Brain microvascular endothelial cell (primary cell): ENCODE results near the gene PTPRN2.

ENCODE experiments used
- DNase-seq: peaks from one replicate; pipeline ENCODE4 v3.0.0-alpha.2; 2020
- H3K27ac ChIP-seq: fragments of 250-450 bp; sonication (Bioruptor Pico); 2 replicates; pipeline ENCODE4 v1.5.1; 2020; ENCODE audit warnings: mild to moderate bottlenecking, moderate library complexity
- H3K27me3 ChIP-seq: fragments of 250-450 bp; sonication (Bioruptor Pico); replicated peaks from 2 replicates; pipeline ENCODE4 v1.5.1; 2020; ENCODE audit warnings: mild to moderate bottlenecking
- H3K36me3 ChIP-seq: fragments of 250-450 bp; sonication (Bioruptor Pico); replicated peaks from 2 replicates; pipeline ENCODE4 v1.5.1; 2020; ENCODE audit warnings: mild to moderate bottlenecking
- H3K4me3 ChIP-seq: 2 replicates; pipeline ENCODE4 v1.5.1; 2011; ENCODE audit warnings: low read depth, mild to moderate bottlenecking, control low read depth, low read length, moderate library complexity
- in situ Hi-C: cut with HindIII; loops from 2 replicates; pipeline ENCODE4 v1.10.0; 2017; ENCODE audit warnings: low sequenced_read_pairs, low pct_ligation_motif_present
- TF ChIP-seq, protein P1 (sequence below): IDR thresholded peaks from 2 replicates; pipeline ENCODE4 v1.5.1; 2011; ENCODE audit warnings: low read depth, mild to moderate bottlenecking, moderate library complexity, low read length, control low read depth, inconsistent platforms; ENCODE audit errors: missing control alignments

PTPRN2 gene

DNA sequence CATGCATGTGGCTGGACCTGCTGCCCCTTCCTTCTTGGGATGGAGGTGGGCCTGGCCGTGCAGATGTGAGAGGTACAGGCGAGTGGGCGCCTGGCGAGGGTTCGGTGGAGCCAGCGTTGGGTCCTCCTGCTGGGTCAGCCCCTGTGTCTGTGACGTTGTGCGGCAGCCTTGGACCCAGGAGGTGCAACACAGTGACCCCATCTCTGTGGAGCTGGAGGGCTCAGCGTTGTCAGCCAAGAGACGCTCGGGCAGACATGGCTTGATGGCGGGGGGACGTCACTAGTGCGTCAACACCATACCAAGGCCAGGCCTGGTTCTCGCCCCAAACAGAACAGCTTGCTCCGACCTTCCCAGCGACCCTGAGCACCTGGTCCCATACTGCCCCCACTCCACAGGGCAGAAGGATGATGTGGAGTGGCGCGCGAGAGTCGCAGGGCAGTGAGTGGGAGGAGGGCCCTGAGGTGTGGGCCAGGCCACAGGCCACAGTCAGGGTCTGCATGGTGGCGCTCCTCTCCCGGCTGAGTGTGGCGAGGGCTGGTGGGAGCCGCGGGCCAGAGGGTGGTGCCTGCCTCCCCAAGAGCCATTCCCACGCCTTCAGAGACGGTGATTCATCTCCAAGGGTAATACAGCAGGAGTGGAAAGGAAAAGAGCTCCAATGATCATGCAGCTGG lies 1066.4 kb downstream of the PTPRN2 start:
- in situ Hi-C loops = no loop called here
- H3K27me3 ChIP-seq = no peaks in the 10 kb centered on the region
- H3K27ac ChIP-seq = no peak overlapping the region
- H3K4me3 ChIP-seq = no peak overlapping the region
- TF ChIP-seq, protein P1, sequence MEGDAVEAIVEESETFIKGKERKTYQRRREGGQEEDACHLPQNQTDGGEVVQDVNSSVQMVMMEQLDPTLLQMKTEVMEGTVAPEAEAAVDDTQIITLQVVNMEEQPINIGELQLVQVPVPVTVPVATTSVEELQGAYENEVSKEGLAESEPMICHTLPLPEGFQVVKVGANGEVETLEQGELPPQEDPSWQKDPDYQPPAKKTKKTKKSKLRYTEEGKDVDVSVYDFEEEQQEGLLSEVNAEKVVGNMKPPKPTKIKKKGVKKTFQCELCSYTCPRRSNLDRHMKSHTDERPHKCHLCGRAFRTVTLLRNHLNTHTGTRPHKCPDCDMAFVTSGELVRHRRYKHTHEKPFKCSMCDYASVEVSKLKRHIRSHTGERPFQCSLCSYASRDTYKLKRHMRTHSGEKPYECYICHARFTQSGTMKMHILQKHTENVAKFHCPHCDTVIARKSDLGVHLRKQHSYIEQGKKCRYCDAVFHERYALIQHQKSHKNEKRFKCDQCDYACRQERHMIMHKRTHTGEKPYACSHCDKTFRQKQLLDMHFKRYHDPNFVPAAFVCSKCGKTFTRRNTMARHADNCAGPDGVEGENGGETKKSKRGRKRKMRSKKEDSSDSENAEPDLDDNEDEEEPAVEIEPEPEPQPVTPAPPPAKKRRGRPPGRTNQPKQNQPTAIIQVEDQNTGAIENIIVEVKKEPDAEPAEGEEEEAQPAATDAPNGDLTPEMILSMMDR = no peak
- H3K36me3 ChIP-seq = no peaks in the 10 kb centered on the region
- no peak for DNase-seq

DNA sequence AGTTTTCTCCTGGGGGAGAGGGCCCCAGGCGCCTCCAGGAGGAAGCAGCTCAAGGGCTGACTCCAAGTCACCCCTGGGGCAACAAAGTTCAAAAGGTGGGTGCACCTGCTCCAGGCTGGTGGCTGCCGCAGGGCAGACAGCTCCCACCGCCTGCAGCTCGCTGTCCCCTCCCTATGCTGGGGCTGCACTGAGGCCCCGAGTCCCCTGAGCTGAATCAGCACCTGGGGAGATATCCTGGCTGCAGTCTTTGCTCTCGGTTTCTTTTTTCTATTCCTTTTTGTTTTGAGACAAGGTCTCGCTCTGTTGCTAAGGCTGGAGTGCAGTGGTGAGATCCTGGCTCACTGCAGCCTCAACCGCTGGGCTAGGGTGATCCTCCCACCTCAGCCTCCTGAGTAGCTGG lies 1067.4 kb downstream of the PTPRN2 start:
- in situ Hi-C loops = no loop called here

DNA sequence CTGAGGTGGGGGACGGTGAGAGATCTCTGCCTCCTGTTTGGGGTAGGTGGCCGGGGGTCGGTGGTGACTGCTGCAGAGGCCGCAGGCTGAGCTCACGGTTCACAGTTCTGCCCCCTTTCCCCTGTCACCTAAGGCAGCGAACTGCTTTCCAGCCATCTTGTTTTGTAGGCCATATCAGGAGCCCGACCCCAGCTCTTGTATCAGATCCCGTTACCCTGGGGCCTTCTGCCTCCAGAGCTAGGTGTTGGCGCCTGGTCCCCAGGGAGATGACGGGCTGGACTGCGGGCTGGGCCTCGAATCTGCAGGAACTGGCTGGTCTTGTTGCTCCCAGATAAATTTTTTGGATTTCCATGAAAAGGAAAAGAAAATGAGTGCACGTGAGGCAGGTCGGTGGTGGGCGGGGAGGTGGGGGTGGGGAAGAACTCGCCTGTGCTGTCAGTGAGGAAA lies 1067.8 kb downstream of the PTPRN2 start:
- no peak for DNase-seq
- no peaks in the 10 kb centered on the region for H3K27me3 ChIP-seq
- no peaks in the 10 kb centered on the region for H3K36me3 ChIP-seq
- H3K4me3 ChIP-seq = no peak overlapping the region
- in situ Hi-C loops = no loop called here
- no peak overlapping the region for H3K27ac ChIP-seq
- TF ChIP-seq, protein P1 = no peak

More for the DNA sequence above, 1067.4 kb downstream of the PTPRN2 start:
- H3K27me3 ChIP-seq = no peaks in the 10 kb centered on the region
- no peak for DNase-seq
- no peak overlapping the region for H3K27ac ChIP-seq
- H3K36me3 ChIP-seq = no peaks in the 10 kb centered on the region
- no peak overlapping the region for H3K4me3 ChIP-seq
- TF ChIP-seq, protein P1 = no peak

DNA sequence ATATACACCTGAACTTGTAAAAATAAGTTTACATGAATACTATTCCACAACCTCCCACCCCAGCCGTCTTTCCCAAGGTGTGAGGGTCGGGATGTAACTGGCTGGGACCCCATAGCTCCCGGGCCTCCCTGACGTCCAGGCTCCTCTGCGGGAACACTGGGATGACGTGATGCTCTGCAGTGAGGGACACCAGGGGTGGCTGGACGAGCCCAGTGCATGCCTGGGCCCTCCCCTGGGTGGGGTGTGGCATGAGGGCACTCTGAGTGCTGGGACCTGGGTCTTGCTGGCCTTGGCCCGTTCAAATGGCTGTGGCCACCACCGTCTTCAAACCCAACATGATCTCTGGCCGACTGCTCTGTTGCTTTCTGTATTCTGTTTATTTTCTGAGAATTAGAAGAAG lies 1068.4 kb downstream of the PTPRN2 start:
- in situ Hi-C loops = no loop called here
- Histone ChIP-seq H3K27me3 (no peaks in the 10 kb centered on the region), H3K27ac (no peak overlapping the region), H3K36me3 (no peaks in the 10 kb centered on the region), H3K4me3 (no peak overlapping the region)
- no peak for DNase-seq
- TF ChIP-seq, protein P1 = no peak

DNA sequence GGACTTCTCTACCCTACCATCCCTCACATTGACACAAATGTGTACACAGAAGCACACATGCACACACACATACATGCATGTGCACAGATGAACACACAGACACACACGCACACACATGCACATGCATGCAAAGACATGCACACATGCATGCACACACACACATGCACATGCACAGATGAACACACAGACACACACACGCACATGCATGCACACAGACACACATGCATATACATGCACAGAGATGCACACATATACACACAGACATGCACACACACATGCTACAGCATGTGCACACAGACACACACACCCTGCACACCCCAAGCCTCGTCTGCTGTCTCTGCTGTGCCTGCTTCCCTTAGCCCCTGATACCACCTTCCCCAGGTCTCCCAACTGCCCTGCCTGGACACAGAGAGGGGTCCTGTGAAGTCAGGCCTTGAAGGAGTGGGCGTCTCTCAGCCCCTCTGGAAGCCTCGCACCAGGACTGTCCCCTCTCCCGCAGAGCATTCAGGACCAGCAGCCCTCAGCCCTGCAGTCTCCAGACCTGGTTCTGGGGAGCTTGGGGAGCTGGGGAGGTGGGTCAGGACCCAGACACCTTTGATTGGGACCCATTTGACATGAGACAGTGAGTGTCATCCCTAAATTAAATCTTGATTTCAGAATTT lies 1069.0 kb downstream of the PTPRN2 start:
- in situ Hi-C loops = no loop called here
- Histone ChIP-seq H3K27me3 (no peaks in the 10 kb centered on the region), H3K27ac (no peak overlapping the region), H3K36me3 (no peaks in the 10 kb centered on the region), H3K4me3 (no peak overlapping the region)
- DNase-seq = no peak
- TF ChIP-seq, protein P1 = no peak
